Astrocyte of the spinal cord (primary cell): ENCODE results near the gene KAZN.

Experiments
- DNase-seq: peaks from one replicate; pipeline ENCODE4 v3.0.0; 2011; ENCODE audit warnings: low read depth, low spot score
- H3K4me3 ChIP-seq: 2 replicates; pipeline ENCODE4 v1.5.1; 2011; ENCODE audit warnings: low read depth, mild to moderate bottlenecking, low read length, moderate library complexity
- in situ Hi-C: cut with HindIII; loops from 2 replicates; pipeline ENCODE4 v1.10.0; 2017; ENCODE audit warnings: low sequenced_read_pairs
- TF ChIP-seq, protein P1 (sequence below): IDR thresholded peaks from 2 replicates; pipeline ENCODE4 v1.5.1; 2012; ENCODE audit warnings: low read depth, mild to moderate bottlenecking, low read length, inconsistent platforms

Gene KAZN

DNA sequence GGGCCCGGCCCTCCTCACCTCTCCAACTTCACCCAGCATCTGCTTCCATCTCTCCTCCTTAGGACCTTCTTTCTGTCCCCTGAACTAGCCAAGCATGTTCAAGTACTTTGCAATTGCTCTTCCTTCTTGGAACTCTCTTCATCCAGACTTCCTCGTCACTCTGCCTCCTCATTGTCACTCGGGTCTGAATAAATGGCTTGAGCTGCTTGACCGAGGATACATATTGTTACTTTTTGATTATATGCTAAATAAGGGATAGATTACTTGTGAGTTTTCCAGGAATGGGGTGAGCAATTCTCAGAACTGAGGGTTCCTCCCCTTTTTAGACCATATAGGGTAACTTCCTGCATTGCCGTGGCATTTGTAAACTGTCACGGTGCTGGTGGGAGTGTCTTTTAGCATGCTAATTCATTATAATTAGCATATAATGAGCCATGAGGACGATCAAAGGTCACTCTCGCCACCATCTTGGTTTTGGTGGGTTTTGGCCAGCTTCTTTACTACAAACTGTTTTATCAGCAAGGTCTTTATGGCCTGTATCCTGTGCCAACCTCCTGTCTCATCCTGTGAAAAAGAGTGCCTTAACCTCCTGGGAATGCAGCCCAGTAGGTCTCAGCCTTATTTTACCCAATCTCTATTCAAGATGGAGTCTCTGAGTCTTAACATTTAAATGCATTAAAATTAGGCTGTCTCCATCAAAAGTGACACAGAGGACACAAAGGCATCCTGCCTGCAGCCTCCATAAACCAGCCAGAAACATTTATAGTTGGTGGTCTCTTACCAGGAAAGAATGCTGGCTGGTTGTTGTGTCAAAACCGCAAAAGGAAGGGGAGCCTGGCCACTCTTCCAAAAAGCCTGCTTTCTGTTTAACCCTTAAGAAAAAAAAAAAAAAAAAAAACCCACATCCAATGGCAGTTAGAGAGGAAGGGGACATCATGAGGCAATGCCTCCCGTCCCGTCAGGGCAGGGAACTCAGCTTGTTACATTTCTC lies 179.3 kb downstream of the KAZN start:
- in situ Hi-C loops: no loop called here
- TF ChIP-seq, protein P1, sequence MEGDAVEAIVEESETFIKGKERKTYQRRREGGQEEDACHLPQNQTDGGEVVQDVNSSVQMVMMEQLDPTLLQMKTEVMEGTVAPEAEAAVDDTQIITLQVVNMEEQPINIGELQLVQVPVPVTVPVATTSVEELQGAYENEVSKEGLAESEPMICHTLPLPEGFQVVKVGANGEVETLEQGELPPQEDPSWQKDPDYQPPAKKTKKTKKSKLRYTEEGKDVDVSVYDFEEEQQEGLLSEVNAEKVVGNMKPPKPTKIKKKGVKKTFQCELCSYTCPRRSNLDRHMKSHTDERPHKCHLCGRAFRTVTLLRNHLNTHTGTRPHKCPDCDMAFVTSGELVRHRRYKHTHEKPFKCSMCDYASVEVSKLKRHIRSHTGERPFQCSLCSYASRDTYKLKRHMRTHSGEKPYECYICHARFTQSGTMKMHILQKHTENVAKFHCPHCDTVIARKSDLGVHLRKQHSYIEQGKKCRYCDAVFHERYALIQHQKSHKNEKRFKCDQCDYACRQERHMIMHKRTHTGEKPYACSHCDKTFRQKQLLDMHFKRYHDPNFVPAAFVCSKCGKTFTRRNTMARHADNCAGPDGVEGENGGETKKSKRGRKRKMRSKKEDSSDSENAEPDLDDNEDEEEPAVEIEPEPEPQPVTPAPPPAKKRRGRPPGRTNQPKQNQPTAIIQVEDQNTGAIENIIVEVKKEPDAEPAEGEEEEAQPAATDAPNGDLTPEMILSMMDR: no peak
- no peak overlapping the region for H3K4me3 ChIP-seq
- DNase-seq: no peak

DNA sequence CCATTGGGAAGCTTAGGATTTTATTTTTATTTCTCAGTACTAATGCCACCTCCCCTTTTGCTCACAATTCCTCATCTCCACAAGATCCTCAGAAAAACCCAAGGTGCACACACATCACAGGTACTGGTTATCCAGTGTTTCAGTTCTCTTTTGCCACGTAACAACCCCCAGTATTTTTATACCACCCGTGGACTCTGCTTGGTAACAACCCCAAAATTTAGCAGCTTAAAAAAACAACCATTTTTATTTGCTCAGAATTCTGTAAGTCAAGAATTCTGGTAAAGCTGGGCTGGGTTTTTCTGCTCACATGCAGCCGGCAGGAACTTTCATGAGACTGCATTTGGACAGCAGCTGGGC lies 180.0 kb downstream of the KAZN start:
- TF ChIP-seq, protein P1: no peak
- no peak for DNase-seq
- in situ Hi-C loops: no loop called here
- no peak overlapping the region for H3K4me3 ChIP-seq

DNA sequence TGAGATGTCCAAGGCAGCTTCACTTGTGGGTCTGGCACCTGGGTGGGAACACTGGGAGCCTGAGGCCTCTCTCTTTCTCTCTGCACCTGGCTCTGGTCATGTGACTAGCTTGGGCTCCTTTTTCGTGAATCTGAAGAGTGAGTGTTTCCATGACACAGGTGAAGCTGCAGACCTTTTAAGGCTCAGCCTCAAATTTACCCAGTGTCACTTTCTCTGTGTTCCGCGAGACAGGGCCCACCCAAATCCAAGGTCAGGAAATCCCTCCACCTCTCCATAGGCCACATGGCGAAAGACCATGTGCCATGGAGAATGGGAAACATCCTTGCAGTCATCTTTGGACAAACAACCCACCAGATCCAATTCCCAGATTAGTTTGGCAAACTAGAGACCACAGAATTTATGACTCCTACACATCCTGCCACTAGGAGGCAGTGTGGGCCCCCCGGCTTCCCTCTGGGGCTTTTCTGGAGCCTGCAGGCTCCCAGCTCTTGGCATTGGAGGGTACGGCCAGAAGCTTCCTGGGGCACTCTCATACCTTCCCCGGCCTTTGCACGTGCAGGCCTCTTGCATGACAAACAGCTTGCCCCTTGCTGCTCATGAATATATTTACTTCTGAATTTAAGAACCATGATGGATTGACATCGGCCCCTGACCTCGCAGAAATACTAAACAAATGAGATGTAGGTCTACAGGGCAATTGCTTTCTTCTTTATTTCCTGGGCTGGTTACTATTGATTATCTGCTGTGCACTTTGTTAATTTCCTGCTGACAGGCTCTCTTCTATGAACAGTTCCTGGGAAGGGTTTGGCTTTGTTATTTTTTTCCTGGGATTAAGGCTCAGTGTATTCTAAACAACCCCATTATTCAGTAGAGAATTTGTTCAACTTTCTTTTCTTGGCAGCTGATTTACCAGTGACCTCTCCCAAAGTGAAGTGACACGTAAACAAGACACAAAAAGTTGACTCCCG lies 180.7 kb downstream of the KAZN start:
- TF ChIP-seq, protein P1: peak; percentile 79
- no peak overlapping the region for H3K4me3 ChIP-seq
- in situ Hi-C loops: no loop called here
- no peak for DNase-seq

DNA sequence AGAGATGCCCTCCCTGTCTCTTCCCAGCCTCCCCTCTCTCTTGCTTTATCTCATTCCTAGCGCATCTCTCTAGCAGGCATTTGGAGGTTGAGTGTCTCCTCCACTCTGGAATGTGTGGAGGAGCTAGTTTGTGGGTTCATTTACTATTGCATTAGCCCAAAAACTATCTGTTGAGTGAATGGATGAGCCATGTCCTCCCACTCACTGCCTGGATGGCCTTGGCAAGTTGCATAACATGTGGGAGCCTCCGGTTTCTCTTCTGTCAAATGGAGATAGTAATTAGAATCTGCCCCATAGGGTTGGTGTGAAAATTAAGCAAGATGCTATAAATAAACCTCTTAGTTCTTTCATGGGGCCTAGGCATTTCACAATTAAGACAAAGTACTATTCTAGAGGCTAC lies 181.8 kb downstream of the KAZN start:
- TF ChIP-seq, protein P1: no peak
- in situ Hi-C loops: no loop called here
- no peak for DNase-seq
- H3K4me3 ChIP-seq: no peak overlapping the region

DNA sequence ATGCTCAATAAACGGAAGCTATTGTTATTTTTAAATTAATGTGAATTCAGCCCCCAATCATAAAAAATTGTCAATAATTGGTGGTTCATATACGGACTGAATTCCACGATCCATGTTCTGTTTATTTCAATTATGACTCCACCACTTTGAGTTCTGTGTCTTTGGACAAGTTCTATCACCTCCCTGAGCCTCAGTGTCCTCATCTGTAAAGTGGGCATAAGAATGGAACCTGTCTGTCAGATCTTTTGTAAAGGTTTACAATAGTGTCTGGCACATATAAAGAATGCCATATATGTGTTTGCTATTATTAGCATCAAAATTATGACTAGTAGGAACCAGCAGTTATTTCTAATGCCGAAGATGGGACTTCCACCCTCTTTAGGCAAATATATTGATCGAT lies 183.3 kb downstream of the KAZN start:
- TF ChIP-seq, protein P1: no peak

DNA sequence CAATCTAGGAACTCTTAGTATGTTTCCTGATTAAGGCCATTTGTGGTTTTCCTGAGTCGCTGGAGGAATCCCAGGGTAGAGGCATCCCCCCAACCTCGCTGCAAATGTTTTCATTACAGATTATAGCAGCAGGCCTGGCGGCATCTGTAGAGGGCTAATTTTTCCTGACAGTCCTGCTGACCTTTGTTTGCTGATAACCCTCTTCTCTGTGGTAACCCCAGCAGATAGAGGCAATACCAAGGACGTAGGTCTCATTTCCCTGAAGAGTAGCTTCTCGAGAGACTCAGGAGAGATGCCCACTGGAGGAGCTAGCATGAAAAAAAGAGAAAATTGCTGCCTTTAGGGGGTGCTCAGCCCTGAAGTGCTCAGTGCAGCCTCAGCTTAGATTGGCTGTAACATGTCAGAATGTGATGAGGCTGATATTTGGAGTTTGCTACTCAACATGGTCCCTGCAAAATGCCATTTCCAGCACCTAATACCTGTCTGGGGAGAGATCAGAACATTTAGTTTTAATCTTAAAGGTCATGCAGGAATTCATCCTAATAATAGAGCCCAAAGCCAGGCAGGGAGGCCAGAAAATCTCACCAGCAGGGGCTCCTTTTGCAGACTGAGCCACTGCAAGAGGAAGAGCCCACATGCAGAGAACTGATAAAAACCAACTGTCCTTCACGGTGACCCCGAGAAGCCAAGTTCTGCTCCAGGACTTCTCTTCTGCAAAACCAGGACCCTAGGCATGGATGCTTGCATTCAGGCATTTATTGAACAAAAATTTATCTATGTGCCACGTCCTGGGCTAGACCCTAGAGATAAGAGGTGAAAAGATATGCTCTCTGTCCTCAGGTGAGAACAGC lies 184.5 kb downstream of the KAZN start:
- TF ChIP-seq, protein P1: peak; percentile 9
- no peak overlapping the region for H3K4me3 ChIP-seq
- no peak for DNase-seq
- in situ Hi-C loops: no loop called here

More for the DNA sequence above, 183.3 kb downstream of the KAZN start:
- no peak for DNase-seq
- no peak overlapping the region for H3K4me3 ChIP-seq
- in situ Hi-C loops: no loop called here
